HG03135 (cell line): ENCODE data around the gene SCAF11.

Experiments
- ATAC-seq: cut with Tn5 transposase; IDR thresholded peaks from one replicate; pipeline ENCODE4 v1.9.1; 2021; ENCODE audit warnings: mild to moderate bottlenecking, moderate library complexity; ENCODE audit not compliant: unreplicated experiment

The SCAF11 gene

GRCh38 chr12:45980540-45980939 lies 9.8 kb downstream of the SCAF11 start:
- no peak for ATAC-seq

- ATAC-seq, result no peak
These were observed 12.3 kb downstream of the SCAF11 start for GRCh38 chr12:45978108-45978507.

- no peak for ATAC-seq
These were observed 12.8 kb downstream of the SCAF11 start for GRCh38 chr12:45977620-45978019.

GRCh38 chr12:45975506-45975905 lies 14.9 kb downstream of the SCAF11 start:
- no peak for ATAC-seq

GRCh38 chr12:45974883-45975282 lies 15.5 kb downstream of the SCAF11 start:
- ATAC-seq, result no peak

- no peak for ATAC-seq
These were observed 16.1 kb downstream of the SCAF11 start for GRCh38 chr12:45974171-45974719.

GRCh38 chr12:45973526-45973925 lies 16.8 kb downstream of the SCAF11 start:
- ATAC-seq, result no peak

GRCh38 chr12:45970391-45970790 lies 20.0 kb downstream of the SCAF11 start:
- ATAC-seq, result no peak

GRCh38 chr12:45969084-45969483 lies 21.3 kb downstream of the SCAF11 start:
- no peak for ATAC-seq

- no peak for ATAC-seq
These were observed 23.9 kb downstream of the SCAF11 start for GRCh38 chr12:45966486-45966885.

GRCh38 chr12:45962553-45963325 lies 27.6 kb downstream of the SCAF11 start:
- ATAC-seq, result no peak

- ATAC-seq, result no peak
These were observed 30.6 kb downstream of the SCAF11 start for GRCh38 chr12:45959728-45960127.

- no peak for ATAC-seq
These were observed 31.3 kb downstream of the SCAF11 start for GRCh38 chr12:45959025-45959424.

- no peak for ATAC-seq
These were observed 41.8 kb downstream of the SCAF11 start for GRCh38 chr12:45948546-45948945.

- no peak for ATAC-seq
These were observed 43.9 kb downstream of the SCAF11 start for GRCh38 chr12:45946435-45946834.

GRCh38 chr12:45944771-45945170 lies 45.6 kb downstream of the SCAF11 start:
- ATAC-seq, result no peak

GRCh38 chr12:45939759-45940158 lies 50.6 kb downstream of the SCAF11 start:
- no peak for ATAC-seq

- ATAC-seq, result no peak
These were observed 51.8 kb downstream of the SCAF11 start for GRCh38 chr12:45938566-45938965.

- no peak for ATAC-seq
These were observed 55.4 kb downstream of the SCAF11 start for GRCh38 chr12:45934956-45935355.

GRCh38 chr12:45933504-45933903 lies 56.9 kb downstream of the SCAF11 start:
- no peak for ATAC-seq

GRCh38 chr12:45930369-45930768 lies 60.0 kb downstream of the SCAF11 start:
- no peak for ATAC-seq

- no peak for ATAC-seq
These were observed 62.1 kb downstream of the SCAF11 start for GRCh38 chr12:45928309-45928708.

GRCh38 chr12:45918818-45919217 lies 71.6 kb downstream of the SCAF11 start:
- no peak for ATAC-seq
